ENCODE data around the gene MRGPRD. TPM values are rescaled to one million over a fixed set of nuclear protein-coding genes. Genes with fewer than 3 reads are reported as not detected.

Gene MRGPRD
- total RNA-seq, 1 donor: not detected

DNA sequence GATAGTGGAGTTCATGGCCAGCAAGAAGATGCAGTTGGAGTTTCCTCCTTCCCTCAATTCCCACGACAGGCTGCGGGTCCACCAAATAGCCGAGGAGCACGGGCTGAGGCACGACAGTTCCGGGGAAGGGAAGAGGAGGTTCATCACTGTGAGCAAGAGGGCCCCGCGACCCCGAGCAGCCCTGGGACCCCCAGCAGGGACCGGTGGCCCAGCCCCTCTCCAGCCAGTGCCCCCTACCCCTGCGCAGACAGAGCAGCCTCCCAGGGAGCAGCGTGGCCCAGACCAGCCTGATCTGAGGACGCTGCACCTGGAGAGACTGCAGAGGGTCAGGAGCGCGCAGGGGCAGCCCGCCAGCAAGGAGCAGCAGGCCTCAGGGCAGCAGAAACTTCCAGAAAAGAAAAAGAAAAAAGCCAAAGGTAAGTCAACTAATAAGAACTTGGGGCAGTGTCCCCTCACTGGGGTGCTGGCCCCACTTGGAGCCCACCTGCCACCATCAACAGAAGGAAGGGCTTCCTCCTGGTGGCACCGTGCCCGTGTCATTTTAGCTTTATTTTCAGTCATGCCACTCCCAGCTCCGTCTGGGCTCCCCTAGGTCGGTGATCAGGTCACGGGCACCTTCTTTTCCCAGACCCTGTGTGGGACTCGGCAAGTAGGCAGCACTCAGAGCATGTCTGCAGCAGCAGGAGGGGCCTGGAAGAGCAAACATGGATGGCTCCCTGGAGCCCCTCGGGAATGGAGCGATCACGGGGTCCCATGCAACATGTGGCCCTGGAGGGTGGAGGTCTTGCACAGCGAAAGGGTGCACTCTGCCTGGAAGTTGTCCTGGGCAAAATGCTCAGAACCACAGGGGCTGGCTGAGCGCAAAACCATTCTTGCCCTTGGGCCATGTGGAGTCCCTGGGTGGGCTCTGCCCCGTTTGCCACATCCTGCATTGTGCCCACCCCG, 43.8 kb downstream of the MRGPRD start:
- TF ChIP-seq, protein P1, sequence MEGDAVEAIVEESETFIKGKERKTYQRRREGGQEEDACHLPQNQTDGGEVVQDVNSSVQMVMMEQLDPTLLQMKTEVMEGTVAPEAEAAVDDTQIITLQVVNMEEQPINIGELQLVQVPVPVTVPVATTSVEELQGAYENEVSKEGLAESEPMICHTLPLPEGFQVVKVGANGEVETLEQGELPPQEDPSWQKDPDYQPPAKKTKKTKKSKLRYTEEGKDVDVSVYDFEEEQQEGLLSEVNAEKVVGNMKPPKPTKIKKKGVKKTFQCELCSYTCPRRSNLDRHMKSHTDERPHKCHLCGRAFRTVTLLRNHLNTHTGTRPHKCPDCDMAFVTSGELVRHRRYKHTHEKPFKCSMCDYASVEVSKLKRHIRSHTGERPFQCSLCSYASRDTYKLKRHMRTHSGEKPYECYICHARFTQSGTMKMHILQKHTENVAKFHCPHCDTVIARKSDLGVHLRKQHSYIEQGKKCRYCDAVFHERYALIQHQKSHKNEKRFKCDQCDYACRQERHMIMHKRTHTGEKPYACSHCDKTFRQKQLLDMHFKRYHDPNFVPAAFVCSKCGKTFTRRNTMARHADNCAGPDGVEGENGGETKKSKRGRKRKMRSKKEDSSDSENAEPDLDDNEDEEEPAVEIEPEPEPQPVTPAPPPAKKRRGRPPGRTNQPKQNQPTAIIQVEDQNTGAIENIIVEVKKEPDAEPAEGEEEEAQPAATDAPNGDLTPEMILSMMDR (IDR thresholded peaks at IDR 0.05; ENCODE audit: extremely low read depth, low read depth, low read length): no peak

DNA sequence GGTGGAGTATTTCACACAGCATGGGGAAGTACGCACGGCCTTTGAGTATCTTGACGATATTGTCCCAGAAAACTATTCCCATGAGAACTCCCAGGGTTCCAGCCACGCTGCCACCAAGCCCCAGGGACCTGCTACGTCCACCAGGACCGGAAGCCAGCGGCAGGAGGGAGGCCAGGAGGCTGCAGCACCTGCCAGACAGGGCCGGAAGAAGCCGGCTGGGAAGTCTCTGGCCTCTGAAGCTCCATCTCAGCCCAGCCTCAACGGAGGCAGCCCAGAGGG, 44.5 kb downstream of the MRGPRD start:
- H3K79me2 ChIP-seq (ENCODE audit: insufficient read depth, low read length): no peaks in the 10 kb centered on the region
- H2AFZ ChIP-seq (ENCODE audit: low read length): no peak overlapping the region
- H3K9me3 ChIP-seq (ENCODE audit: low read depth, low read length): no peaks in the 10 kb centered on the region
- no peak overlapping the region for H3K4me3 ChIP-seq (ENCODE audit: insufficient read depth, low read length)
- H3K27me3 ChIP-seq (ENCODE audit: insufficient read depth, low read length): no peaks in the 10 kb centered on the region
- no peaks in the 10 kb centered on the region for H4K20me1 ChIP-seq (ENCODE audit: insufficient read depth, low read length)
- H3K36me3 ChIP-seq (ENCODE audit: insufficient read depth, low read length): peaks cover 43% of the 10 kb centered on the region
- peak; percentile 53 for DNase-seq (ENCODE audit: insufficient read length, low spot score, missing footprints)
- no peak overlapping the region for H3K27ac ChIP-seq (ENCODE audit: low read depth, low read length)
- H3K4me2 ChIP-seq (ENCODE audit: insufficient read depth, low read length): no peak overlapping the region
- TF ChIP-seq, protein P1 (IDR thresholded peaks at IDR 0.05; ENCODE audit: extremely low read depth, low read depth, low read length): no peak
- no peaks in the 10 kb centered on the region for H3K4me1 ChIP-seq (ENCODE audit: insufficient read depth, low read length)

More for the DNA sequence above, 43.8 kb downstream of the MRGPRD start:
- H4K20me1 ChIP-seq (ENCODE audit: insufficient read depth, low read length): no peaks in the 10 kb centered on the region
- H3K4me3 ChIP-seq (ENCODE audit: insufficient read depth, low read length): no peak overlapping the region
- no peaks in the 10 kb centered on the region for H3K4me1 ChIP-seq (ENCODE audit: insufficient read depth, low read length)
- no peak overlapping the region for H2AFZ ChIP-seq (ENCODE audit: low read length)
- DNase-seq (ENCODE audit: insufficient read length, low spot score, missing footprints): no peak
- H3K36me3 ChIP-seq (ENCODE audit: insufficient read depth, low read length): peaks cover 43% of the 10 kb centered on the region
- H3K79me2 ChIP-seq (ENCODE audit: insufficient read depth, low read length): no peaks in the 10 kb centered on the region
- no peak overlapping the region for H3K4me2 ChIP-seq (ENCODE audit: insufficient read depth, low read length)
- H3K9me3 ChIP-seq (ENCODE audit: low read depth, low read length): no peaks in the 10 kb centered on the region
- H3K27me3 ChIP-seq (ENCODE audit: insufficient read depth, low read length): no peaks in the 10 kb centered on the region
- H3K27ac ChIP-seq (ENCODE audit: low read depth, low read length): no peak overlapping the region

DNA sequence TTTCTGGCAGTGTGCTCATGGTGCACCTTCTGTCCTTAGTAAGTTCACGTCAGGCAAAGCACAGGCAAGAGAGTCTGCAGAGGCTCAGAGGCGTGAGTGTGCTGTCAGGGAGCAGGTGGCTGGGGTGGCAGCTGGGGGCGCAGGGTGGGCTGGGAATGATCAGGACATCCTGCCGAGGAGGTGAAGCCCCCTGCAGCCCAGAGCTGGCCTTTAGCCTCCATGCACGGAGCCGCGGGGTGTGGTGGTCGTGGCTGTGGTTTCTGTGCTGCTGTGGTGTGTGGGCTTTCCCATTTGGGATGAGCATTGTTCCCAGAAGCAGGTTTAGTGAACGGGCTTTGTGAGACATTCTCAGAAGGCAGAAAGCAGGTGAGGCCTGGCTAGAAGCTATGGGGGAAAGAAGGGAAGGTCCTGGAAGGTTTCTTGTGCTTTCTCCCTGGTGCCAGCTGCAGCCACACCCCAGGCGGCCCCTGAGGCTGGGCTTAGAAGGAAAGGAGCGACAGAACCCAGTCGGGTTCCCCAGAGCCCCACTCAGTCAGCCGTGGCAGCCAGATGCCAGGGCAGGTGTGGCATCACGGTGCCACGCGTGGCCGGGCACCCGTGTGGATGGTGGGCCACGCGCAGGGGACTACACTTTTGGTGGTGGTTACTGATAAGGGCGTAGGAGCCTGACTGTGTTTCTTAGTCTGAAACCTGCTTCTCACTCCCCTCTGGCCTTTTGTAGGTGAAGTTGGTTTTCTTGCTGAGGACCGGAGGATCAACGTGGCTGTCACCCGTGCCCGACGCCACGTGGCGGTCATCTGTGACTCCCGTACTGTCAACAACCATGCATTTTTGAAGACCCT, 45.0 kb downstream of the MRGPRD start:
- Histone ChIP-seq H3K79me2 (ENCODE audit: insufficient read depth, low read length) (no peaks in the 10 kb centered on the region), H2AFZ (ENCODE audit: low read length) (no peak overlapping the region), H3K4me2 (ENCODE audit: insufficient read depth, low read length) (no peak overlapping the region), H3K9me3 (ENCODE audit: low read depth, low read length) (no peaks in the 10 kb centered on the region), H3K27me3 (ENCODE audit: insufficient read depth, low read length) (no peaks in the 10 kb centered on the region), H3K4me3 (ENCODE audit: insufficient read depth, low read length) (no peak overlapping the region), H3K27ac (ENCODE audit: low read depth, low read length) (no peak overlapping the region), H4K20me1 (ENCODE audit: insufficient read depth, low read length) (no peaks in the 10 kb centered on the region), H3K36me3 (ENCODE audit: insufficient read depth, low read length) (peaks cover 43% of the 10 kb centered on the region), H3K4me1 (ENCODE audit: insufficient read depth, low read length) (no peaks in the 10 kb centered on the region)
- TF ChIP-seq, protein P1 (IDR thresholded peaks at IDR 0.05; ENCODE audit: extremely low read depth, low read depth, low read length): no peak
- DNase-seq (ENCODE audit: insufficient read length, low spot score, missing footprints): peak; percentile 52

DNA sequence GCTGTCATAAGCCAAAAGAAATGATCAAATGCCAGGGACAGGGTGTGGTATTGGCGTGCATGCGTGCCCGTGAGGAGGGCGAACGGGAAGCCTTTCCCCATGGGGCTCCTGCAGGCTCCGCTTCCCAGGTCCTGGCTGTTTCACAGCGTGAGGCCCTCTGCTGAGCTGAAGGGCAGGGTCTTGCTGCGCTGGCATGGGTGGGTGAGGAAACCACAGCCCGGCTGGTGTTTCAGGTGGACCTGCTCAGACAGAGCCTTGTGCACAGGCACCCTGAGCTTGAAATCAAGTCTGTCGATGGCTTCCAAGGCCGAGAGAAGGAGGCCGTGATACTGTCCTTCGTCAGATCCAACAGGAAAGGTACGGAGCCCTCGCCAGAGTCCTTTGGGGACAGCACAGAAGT, 45.7 kb downstream of the MRGPRD start:
- Histone ChIP-seq H2AFZ (ENCODE audit: low read length) (no peak overlapping the region), H3K79me2 (ENCODE audit: insufficient read depth, low read length) (no peaks in the 10 kb centered on the region), H4K20me1 (ENCODE audit: insufficient read depth, low read length) (no peaks in the 10 kb centered on the region), H3K9me3 (ENCODE audit: low read depth, low read length) (no peaks in the 10 kb centered on the region), H3K4me2 (ENCODE audit: insufficient read depth, low read length) (no peak overlapping the region), H3K4me1 (ENCODE audit: insufficient read depth, low read length) (no peaks in the 10 kb centered on the region), H3K36me3 (ENCODE audit: insufficient read depth, low read length) (peaks cover 46% of the 10 kb centered on the region), H3K27me3 (ENCODE audit: insufficient read depth, low read length) (no peaks in the 10 kb centered on the region), H3K27ac (ENCODE audit: low read depth, low read length) (no peak overlapping the region), H3K4me3 (ENCODE audit: insufficient read depth, low read length) (no peak overlapping the region)
- peak; percentile 48 for DNase-seq (ENCODE audit: insufficient read length, low spot score, missing footprints)
- TF ChIP-seq, protein P1 (IDR thresholded peaks at IDR 0.05; ENCODE audit: extremely low read depth, low read depth, low read length): no peak
